Measurements from ENCODE around the gene NLRC4.

DNA sequence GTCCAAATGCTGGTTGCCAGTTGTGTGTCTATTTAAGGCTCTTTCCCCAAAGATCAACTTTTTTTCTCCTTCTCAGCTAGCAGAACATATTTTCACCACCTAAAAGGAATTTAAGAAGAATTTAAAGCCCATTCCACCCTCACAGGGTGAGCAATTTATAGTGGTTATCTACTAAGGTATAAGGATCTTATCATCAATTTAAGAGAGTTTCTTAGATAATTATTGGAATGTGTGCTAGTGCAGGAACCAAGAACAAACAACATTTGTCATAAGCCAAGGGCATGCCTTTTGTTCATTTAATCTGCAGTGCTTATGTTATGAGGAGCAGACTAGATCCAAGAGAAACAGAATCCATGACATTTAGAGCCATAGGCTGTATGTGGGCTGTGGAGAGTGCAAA lies 37.2 kb downstream of the NLRC4 start:
- no peak for TF ChIP-seq EZH2 (IDR thresholded peaks at IDR 0.05; ENCODE audit: borderline replicate concordance)
- TF ChIP-seq, protein P1, sequence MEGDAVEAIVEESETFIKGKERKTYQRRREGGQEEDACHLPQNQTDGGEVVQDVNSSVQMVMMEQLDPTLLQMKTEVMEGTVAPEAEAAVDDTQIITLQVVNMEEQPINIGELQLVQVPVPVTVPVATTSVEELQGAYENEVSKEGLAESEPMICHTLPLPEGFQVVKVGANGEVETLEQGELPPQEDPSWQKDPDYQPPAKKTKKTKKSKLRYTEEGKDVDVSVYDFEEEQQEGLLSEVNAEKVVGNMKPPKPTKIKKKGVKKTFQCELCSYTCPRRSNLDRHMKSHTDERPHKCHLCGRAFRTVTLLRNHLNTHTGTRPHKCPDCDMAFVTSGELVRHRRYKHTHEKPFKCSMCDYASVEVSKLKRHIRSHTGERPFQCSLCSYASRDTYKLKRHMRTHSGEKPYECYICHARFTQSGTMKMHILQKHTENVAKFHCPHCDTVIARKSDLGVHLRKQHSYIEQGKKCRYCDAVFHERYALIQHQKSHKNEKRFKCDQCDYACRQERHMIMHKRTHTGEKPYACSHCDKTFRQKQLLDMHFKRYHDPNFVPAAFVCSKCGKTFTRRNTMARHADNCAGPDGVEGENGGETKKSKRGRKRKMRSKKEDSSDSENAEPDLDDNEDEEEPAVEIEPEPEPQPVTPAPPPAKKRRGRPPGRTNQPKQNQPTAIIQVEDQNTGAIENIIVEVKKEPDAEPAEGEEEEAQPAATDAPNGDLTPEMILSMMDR (IDR thresholded peaks at IDR 0.05; ENCODE audit: poor library complexity): no peak

Data from hepatocyte (in vitro differentiated cells).